ENCODE measurements around the gene FAM111A.
"Not testable (repeated sequence)": the region's sequence is repeated elsewhere in the genome, so short reads cannot be mapped to it uniquely, and the experiment has no call there.

Gene FAM111A

GRCh38 chr11:59106363-59107336, 36.0 kb upstream of the FAM111A start, which contains the start of gene FAM111B:
Gene FAM111B (plus strand): TSS chr11:59107237. CDS start chr11:59109626, 2,389 bp downstream.
- POLR2A ChIA-PET (ENCODE audit: low non-redundant PET), result no interaction called here
- CTCF ChIA-PET, result interaction anchor here (0.7 to 1.2 kb wide), 4 partner anchors 29 to 65 kb away, joined by 3 to 7 read pairs (median 4); partner anchors contain the start of gene DTX4
- H3K27ac ChIP-seq, result peak within 1 kb of the TSS; percentile 86
- peak; percentile 95 for DNase-seq (ENCODE audit: low spot score)
- TF ChIP-seq, protein P1, sequence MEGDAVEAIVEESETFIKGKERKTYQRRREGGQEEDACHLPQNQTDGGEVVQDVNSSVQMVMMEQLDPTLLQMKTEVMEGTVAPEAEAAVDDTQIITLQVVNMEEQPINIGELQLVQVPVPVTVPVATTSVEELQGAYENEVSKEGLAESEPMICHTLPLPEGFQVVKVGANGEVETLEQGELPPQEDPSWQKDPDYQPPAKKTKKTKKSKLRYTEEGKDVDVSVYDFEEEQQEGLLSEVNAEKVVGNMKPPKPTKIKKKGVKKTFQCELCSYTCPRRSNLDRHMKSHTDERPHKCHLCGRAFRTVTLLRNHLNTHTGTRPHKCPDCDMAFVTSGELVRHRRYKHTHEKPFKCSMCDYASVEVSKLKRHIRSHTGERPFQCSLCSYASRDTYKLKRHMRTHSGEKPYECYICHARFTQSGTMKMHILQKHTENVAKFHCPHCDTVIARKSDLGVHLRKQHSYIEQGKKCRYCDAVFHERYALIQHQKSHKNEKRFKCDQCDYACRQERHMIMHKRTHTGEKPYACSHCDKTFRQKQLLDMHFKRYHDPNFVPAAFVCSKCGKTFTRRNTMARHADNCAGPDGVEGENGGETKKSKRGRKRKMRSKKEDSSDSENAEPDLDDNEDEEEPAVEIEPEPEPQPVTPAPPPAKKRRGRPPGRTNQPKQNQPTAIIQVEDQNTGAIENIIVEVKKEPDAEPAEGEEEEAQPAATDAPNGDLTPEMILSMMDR (conservative IDR thresholded peaks at IDR 0.05; ENCODE audit: low read depth), result no peak

DNA sequence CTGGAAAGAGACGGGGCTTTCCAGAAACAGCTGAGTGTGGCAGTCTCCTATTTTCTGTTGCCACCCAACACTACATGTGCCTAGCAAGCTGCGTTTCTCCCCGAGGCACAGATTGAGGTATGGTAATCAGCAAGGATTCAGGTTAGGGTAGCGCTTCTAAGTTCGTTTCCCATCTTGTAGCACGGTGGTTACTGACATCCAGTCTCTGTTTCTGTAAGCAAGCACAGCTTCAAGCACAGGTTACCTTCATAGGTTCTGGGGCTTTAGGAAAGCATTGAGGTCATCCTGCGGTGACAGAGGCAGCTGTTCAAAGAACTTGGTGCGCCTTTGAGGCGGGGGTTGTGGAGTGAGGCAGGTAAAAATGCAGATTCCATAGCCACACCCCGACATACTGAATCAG, 34.9 kb upstream of the FAM111A start:
- peak overlapping the region; percentile 86 for H3K27ac ChIP-seq
- DNase-seq (ENCODE audit: low spot score); POLR2A ChIA-PET (ENCODE audit: low non-redundant PET): not testable (repeated sequence)
- CTCF ChIA-PET, result interaction anchor here (0.7 to 0.8 kb wide), 2 partner anchors 49 to 64 kb away, joined by 3 to 5 read pairs; partner anchors contain the start of gene DTX4

DNA sequence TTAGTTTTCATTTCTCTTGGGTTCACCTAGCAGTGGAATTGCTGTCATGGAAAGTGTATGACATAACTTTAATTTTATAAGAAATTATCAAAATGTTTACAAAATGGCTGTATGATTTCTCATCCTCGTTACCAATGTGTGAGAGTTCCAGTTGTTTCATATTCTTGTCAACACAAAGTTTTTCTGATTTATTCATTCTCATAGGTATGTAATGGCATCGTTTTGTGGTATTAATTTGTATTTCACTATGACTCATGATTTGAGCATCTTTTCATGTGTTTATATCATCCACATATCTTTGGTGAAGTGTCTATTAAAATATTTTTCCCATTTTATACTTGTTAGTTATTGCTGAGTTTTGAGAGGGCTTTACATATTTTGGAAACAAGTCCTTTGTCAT, 30.2 kb upstream of the FAM111A start:
- POLR2A ChIA-PET (ENCODE audit: low non-redundant PET), result no interaction called here
- CTCF ChIA-PET, result no interaction called here

DNA sequence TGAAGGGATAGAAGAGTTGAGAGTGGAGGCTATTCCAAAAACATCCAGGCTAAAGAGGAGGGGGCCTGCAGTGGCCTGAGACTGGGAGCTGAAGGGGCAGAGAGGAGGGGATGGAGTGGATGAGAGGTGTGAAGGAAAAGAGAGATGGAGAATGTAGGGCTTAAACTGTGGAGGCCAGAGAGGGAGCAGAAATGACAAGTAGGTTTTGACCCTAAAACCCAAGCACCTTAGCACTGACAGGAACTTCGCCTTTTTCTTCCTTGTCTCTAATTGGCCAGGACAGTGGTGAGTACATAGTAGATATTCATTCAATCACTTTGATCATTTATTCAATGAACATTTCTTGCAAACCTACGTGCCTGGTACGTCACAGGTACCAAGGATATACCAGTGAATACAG, 28.3 kb upstream of the FAM111A start:
- H3K27ac ChIP-seq, result no peak overlapping the region
- ChIA-PET CTCF (no interaction called here), POLR2A (ENCODE audit: low non-redundant PET) (no interaction called here)
- no peak for DNase-seq (ENCODE audit: low spot score)
- TF ChIP-seq, protein P1 (conservative IDR thresholded peaks at IDR 0.05; ENCODE audit: low read depth), result no peak

More for the DNA sequence above, 30.2 kb upstream of the FAM111A start:
- TF ChIP-seq, protein P1 (conservative IDR thresholded peaks at IDR 0.05; ENCODE audit: low read depth), result no peak
- DNase-seq (ENCODE audit: low spot score), result no peak
- no peak overlapping the region for H3K27ac ChIP-seq

GRCh38 chr11:59115553-59115952, 27.1 kb upstream of the FAM111A start:
- ChIA-PET CTCF (no interaction called here), POLR2A (ENCODE audit: low non-redundant PET) (no interaction called here)
- TF ChIP-seq, protein P1 (conservative IDR thresholded peaks at IDR 0.05; ENCODE audit: low read depth), result no peak
- DNase-seq (ENCODE audit: low spot score), result no peak
- no peak overlapping the region for H3K27ac ChIP-seq

DNA sequence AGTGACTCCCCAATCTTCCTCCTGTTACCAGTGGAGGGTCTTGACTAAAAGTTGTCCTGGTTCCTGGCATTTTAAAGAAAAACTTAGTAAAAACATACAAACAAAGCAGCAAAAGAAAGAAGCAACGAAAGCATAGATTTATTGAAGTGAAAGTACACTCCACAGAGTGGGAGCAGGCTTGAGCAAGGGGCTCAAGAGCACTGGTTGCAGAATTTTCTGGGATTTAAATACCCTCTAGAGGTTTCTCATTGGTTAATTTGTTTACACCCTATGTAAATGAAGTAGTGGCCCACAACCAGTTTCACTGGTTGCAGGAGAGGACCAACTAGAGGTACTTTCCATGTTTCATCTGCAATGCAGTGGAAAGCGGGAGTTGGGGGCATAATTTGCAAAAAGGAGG, 24.9 kb upstream of the FAM111A start:
- no peak for DNase-seq (ENCODE audit: low spot score)
- H3K27ac ChIP-seq, result no peak overlapping the region
- TF ChIP-seq, protein P1 (conservative IDR thresholded peaks at IDR 0.05; ENCODE audit: low read depth), result no peak
- ChIA-PET CTCF (no interaction called here), POLR2A (ENCODE audit: low non-redundant PET) (no interaction called here)

GRCh38 chr11:59119826-59120225, 22.8 kb upstream of the FAM111A start:
- ChIA-PET POLR2A (ENCODE audit: low non-redundant PET) (no interaction called here), CTCF (interaction anchor here (0.6 kb wide), 1 partner anchor 552 kb away, joined by 3 read pairs; no protein-coding TSS in a partner anchor)
- no peak overlapping the region for H3K27ac ChIP-seq
- no peak for DNase-seq (ENCODE audit: low spot score)
- TF ChIP-seq, protein P1 (conservative IDR thresholded peaks at IDR 0.05; ENCODE audit: low read depth), result no peak

All from RWPE1 (cell line).